GM18505 (cell line): ENCODE data around the gene FCER1G.

Source experiments
- ATAC-seq: cut with Tn5 transposase; IDR thresholded peaks from one replicate; pipeline ENCODE4 v1.9.1; 2021; ENCODE audit not compliant: unreplicated experiment
- POLR2A ChIP-seq: IDR thresholded peaks from 4 replicates; pipeline ENCODE4 v1.6.1; 2011; ENCODE audit warnings: borderline replicate concordance; ENCODE audit not compliant: insufficient read depth, insufficient read length; ENCODE audit errors: extremely low read depth

The FCER1G gene

GRCh38 chr1:161193561-161194235 lies 21.4 kb upstream of the FCER1G start:
- ATAC-seq, result no peak
- TF ChIP-seq POLR2A, result no peak

DNA sequence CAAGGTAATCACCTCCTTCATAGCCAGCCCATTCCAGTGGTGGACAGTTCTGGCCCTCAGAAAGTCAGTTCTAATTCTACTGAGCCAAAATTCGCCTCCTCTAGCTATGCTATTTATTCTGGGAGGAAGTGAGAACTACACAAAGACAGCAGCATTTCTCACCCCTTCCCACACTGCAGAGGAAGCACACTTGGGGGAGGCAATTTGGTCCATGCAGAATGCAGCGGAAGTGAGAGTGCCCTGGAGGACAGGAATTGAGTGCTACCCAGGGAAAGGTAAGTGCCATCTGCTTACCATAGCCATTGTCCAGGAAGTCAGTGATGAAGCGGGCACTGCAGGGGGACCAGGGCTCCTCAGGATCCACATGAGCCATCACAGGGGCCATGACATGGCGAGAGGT lies 19.9 kb upstream of the FCER1G start:
- TF ChIP-seq POLR2A, result peak; percentile 17
- peak; percentile 55 for ATAC-seq

DNA sequence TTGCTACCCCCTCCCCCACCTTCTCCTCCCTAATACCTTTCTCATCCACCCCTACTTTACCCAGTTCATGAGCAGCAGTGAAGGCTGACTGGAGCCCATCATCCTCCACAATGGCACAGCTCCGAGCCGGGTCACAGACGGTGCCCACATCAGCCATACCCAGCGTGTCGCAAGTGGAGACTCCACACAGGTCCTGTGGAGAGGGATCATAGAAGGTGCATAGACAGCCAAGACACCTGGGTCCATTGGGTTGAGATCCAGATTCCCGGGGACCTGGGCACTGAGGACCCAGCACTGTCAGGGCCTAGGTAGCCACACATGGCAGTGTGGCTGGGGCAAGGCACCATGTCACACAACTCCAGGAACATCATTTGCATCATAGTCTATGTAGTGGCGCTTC lies 19.0 kb upstream of the FCER1G start:
- no peak for ATAC-seq
- no peak for TF ChIP-seq POLR2A

- no peak for TF ChIP-seq POLR2A
Observed at GRCh38 chr1:161196521-161197451, 18.3 kb upstream of the FCER1G start.

DNA sequence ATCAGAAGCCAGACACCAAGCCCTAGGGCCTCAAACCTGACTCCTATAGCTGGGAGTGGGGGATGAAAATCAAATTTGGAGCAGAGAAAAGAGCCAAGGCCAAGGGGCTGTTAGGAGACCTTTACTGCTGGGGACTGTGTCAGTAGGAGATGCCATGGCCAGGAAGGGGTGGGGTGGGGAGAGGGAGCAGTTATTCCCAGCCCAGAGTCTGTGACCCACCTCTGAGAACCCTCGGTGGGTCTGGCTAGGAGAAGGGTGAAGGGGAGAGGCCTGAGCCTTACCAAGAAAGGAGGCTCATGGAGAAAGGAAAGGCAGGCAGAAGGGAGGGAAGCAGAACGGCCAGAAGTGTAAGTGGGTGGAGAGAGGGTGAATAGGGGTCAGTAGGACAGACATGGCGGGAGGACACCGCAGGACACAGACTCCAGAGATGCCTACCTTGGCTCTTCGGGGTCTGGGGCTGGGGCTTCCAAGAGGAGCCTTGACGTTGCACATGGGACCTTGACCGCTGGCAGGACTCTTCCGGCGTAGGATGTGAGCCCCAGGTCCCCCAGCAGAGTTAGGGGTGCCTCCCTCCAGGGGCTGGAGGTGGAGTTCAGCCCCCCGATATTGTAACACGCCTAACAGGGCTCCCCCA lies 17.4 kb upstream of the FCER1G start:
- ATAC-seq, result no peak
- no peak for TF ChIP-seq POLR2A

More at GRCh38 chr1:161196521-161197451, 18.3 kb upstream of the FCER1G start:
- no peak for ATAC-seq

GRCh38 chr1:161198194-161198896 lies 16.8 kb upstream of the FCER1G start:
- no peak for ATAC-seq
- TF ChIP-seq POLR2A, result no peak

DNA sequence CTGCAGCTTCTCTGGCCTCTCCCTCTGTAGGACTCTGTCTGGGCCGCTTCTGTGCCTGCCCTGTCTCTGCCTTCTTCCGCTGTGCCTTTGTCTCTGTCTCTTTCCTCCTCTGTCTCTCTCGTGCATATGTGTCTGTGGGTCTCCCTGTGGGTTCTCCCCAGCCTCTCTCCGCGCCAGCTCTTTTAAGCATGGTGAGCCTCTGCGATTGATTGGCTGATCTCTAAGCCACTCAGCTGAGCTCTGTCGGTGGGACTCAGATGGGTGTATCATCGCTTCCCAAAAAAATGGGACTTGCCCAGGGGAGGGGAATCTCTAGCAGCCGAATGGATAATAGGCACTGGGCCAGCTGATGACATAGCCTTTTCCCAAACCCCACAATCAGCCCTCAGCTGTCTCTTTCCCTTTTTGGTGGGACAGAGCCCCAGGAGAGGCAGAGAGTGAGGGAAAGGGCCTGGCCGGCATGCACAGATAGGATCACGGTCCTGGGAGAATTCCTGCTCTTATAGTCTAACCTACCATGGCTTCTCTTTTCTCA lies 16.1 kb upstream of the FCER1G start, which contains the start of gene ADAMTS4:
Gene ADAMTS4 (minus strand): TSS at position 158 of the 535 bp plus-strand sequence. CDS start 427 bp downstream, outside the sequence.
- ATAC-seq, result no peak
- no peak for TF ChIP-seq POLR2A

DNA sequence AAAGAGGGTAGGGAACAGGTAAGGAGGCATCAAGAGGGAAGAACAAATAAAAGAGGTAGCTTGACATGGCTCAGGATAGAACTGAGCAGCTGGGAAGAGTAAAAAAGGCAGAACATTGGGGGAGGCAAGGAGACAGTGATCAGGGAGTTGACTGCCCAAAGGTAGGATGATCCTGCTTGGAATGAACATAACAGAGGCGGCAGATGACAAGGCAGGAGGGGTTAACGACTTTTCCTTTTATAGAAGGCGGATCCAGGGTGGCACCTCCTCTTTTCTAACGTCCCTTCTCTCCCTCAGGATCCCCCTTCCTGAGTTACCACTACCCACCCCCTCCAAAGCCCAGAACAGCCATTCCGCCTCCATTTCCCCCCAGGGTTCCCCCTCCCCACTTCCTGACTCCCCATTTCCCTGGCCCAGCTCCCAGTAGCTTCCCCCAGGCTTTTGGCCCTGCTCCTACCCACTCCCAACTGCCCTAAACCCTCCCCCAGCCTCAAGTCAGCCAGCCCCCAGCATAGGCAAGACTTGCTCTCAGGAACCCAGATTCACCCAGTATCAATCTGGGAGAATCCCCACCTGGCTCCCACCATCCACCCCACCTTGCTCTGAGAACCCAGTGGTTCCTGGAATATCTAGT lies 15.5 kb upstream of the FCER1G start:
- TF ChIP-seq POLR2A, result no peak
- ATAC-seq, result no peak

GRCh38 chr1:161200421-161200991 lies 14.6 kb upstream of the FCER1G start:
- no peak for TF ChIP-seq POLR2A
- ATAC-seq, result no peak

DNA sequence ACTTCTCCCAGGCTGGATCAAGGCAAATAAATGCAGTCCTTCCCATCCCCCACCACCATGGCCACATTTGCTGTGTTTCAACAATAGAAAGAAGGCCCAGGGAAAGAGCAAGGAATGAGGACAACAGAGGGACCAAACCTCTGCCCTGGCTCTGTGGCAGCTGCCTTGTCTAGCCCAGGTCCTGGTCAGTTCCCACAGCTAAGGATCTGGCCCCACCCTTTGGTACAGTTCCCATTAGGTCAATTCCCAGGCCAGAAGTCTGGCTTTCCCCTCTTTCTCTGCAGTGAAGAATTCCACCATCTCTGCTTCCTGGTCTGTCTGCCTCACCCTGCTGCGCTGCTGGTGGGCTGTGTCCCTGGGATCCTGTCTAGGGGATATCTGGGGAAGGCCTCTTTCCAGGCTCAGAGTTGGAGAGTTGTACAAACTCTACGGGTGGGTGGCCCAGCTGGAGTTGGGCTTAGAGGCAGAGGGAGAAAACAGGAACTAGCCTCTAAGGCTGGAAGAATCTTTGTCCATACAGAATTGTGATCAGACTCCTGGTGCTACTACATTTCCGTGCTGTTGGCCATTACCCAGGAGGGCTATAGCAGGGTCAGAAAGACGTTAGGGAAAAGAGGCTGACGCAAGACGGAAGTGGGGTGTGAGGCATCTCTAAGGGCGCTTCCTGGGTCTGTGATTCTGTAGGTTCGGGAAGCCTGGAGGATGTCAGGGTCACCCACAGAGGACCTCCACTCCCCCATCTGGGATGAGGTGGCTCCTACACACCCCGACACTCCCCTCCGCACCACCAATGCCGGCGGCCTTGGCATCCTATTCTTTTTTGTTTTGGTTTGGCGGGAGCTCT lies 13.9 kb upstream of the FCER1G start:
- TF ChIP-seq POLR2A, result no peak
- ATAC-seq, result no peak
